ENCODE data around the gene KAT8. TPM values are rescaled to one million over a fixed set of nuclear protein-coding genes. Genes with fewer than 3 reads are reported as not detected.
"Not testable (repeated sequence)": the region's sequence is repeated elsewhere in the genome, so short reads cannot be mapped to it uniquely, and the experiment has no call there.

Gene KAT8
- total RNA-seq, 1 donor from 2014 or later = 49.7 TPM

- H3K4me1 Mint-ChIP-seq (ENCODE audit: unreplicated experiment) = peaks cover 2% of the 10 kb centered on the region
These were observed 26.3 kb downstream of the KAT8 start for GRCh38 chr16:31143694-31144148.

GRCh38 chr16:31144418-31144817 lies 27.0 kb downstream of the KAT8 start:
- not testable (repeated sequence) for DNase-seq (ENCODE audit: low spot score); H3K4me1 Mint-ChIP-seq (ENCODE audit: unreplicated experiment); H3K9me3 Mint-ChIP-seq (ENCODE audit: unreplicated experiment); H3K4me3 Mint-ChIP-seq (ENCODE audit: unreplicated experiment); H3K27ac Mint-ChIP-seq (ENCODE audit: unreplicated experiment); H3K36me3 Mint-ChIP-seq (ENCODE audit: low read depth, unreplicated experiment)
- peaks cover 13% of the 10 kb centered on the region for H3K27me3 Mint-ChIP-seq (ENCODE audit: unreplicated experiment)

More at GRCh38 chr16:31143694-31144148, 26.3 kb downstream of the KAT8 start:
- no peak for TF ChIP-seq CTCF (IDR thresholded peaks at IDR 0.05; ENCODE audit: unreplicated experiment)
- Mint-ChIP-seq H3K4me3 (ENCODE audit: unreplicated experiment) (peak overlapping the region; percentile 59), H3K9me3 (ENCODE audit: unreplicated experiment) (peaks cover 4% of the 10 kb centered on the region), H3K27ac (ENCODE audit: unreplicated experiment) (no peak overlapping the region), H3K27me3 (ENCODE audit: unreplicated experiment) (peaks cover 13% of the 10 kb centered on the region), H3K36me3 (ENCODE audit: low read depth, unreplicated experiment) (no peaks in the 10 kb centered on the region)
- DNase-seq (ENCODE audit: low spot score) = no peak

- peaks cover 13% of the 10 kb centered on the region for H3K27me3 Mint-ChIP-seq (ENCODE audit: unreplicated experiment)
These were observed 28.0 kb downstream of the KAT8 start for GRCh38 chr16:31145398-31145990.

GRCh38 chr16:31147574-31147973 lies 30.1 kb downstream of the KAT8 start:
- H3K9me3 Mint-ChIP-seq (ENCODE audit: unreplicated experiment) = peaks cover 4% of the 10 kb centered on the region
- H3K4me1 Mint-ChIP-seq (ENCODE audit: unreplicated experiment) = peaks cover 6% of the 10 kb centered on the region
- no peak for TF ChIP-seq CTCF (IDR thresholded peaks at IDR 0.05; ENCODE audit: unreplicated experiment)
- no peak for DNase-seq (ENCODE audit: low spot score)
- H3K27ac Mint-ChIP-seq (ENCODE audit: unreplicated experiment) = no peak overlapping the region
- H3K36me3 Mint-ChIP-seq (ENCODE audit: low read depth, unreplicated experiment) = no peaks in the 10 kb centered on the region
- peaks cover 13% of the 10 kb centered on the region for H3K27me3 Mint-ChIP-seq (ENCODE audit: unreplicated experiment)
- no peak overlapping the region for H3K4me3 Mint-ChIP-seq (ENCODE audit: unreplicated experiment)

More at GRCh38 chr16:31145398-31145990, 28.0 kb downstream of the KAT8 start:
- no peak for TF ChIP-seq CTCF (IDR thresholded peaks at IDR 0.05; ENCODE audit: unreplicated experiment)
- Mint-ChIP-seq H3K27ac (ENCODE audit: unreplicated experiment) (no peak overlapping the region), H3K4me1 (ENCODE audit: unreplicated experiment) (peaks cover 6% of the 10 kb centered on the region), H3K9me3 (ENCODE audit: unreplicated experiment) (peaks cover 4% of the 10 kb centered on the region), H3K4me3 (ENCODE audit: unreplicated experiment) (no peak overlapping the region), H3K36me3 (ENCODE audit: low read depth, unreplicated experiment) (no peaks in the 10 kb centered on the region)
- no peak for DNase-seq (ENCODE audit: low spot score)

- Mint-ChIP-seq H3K4me1 (ENCODE audit: unreplicated experiment) (peaks cover 6% of the 10 kb centered on the region), H3K9me3 (ENCODE audit: unreplicated experiment) (peaks cover 4% of the 10 kb centered on the region), H3K27ac (ENCODE audit: unreplicated experiment) (no peak overlapping the region), H3K27me3 (ENCODE audit: unreplicated experiment) (peaks cover 13% of the 10 kb centered on the region), H3K36me3 (ENCODE audit: low read depth, unreplicated experiment) (no peaks in the 10 kb centered on the region), H3K4me3 (ENCODE audit: unreplicated experiment) (no peak overlapping the region)
- TF ChIP-seq CTCF (IDR thresholded peaks at IDR 0.05; ENCODE audit: unreplicated experiment) = no peak
- DNase-seq (ENCODE audit: low spot score) = no peak
These were observed 30.8 kb downstream of the KAT8 start for GRCh38 chr16:31148281-31148728.

Data from endothelial cell (in vitro differentiated cells).